Measurements from ENCODE around the gene MACROD1.
A peak's percentile ranks its signal among the peaks of the same experiment; 100 is the strongest.

GRCh38 chr11:64206457-64207255 is 40.7 kb upstream of the MACROD1 start, which contains the start of gene FERMT3:
- peak; percentile 45 for TF ChIP-seq POLR2A (IDR thresholded peaks at IDR 0.05; ENCODE audit: low read depth, low read length)
- TF ChIP-seq, protein P1, sequence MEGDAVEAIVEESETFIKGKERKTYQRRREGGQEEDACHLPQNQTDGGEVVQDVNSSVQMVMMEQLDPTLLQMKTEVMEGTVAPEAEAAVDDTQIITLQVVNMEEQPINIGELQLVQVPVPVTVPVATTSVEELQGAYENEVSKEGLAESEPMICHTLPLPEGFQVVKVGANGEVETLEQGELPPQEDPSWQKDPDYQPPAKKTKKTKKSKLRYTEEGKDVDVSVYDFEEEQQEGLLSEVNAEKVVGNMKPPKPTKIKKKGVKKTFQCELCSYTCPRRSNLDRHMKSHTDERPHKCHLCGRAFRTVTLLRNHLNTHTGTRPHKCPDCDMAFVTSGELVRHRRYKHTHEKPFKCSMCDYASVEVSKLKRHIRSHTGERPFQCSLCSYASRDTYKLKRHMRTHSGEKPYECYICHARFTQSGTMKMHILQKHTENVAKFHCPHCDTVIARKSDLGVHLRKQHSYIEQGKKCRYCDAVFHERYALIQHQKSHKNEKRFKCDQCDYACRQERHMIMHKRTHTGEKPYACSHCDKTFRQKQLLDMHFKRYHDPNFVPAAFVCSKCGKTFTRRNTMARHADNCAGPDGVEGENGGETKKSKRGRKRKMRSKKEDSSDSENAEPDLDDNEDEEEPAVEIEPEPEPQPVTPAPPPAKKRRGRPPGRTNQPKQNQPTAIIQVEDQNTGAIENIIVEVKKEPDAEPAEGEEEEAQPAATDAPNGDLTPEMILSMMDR (IDR thresholded peaks at IDR 0.05; ENCODE audit: extremely low read depth in 1 of 2, insufficient read depth in 1 of 2, low read depth in 1 of 2, low read length in 2 of 2) = no peak
- TF ChIP-seq POLR2AphosphoS5 (IDR thresholded peaks at IDR 0.05; ENCODE audit: insufficient read depth, low read depth, low read length) = peak; percentile 12
- TF ChIP-seq JUN (IDR thresholded peaks at IDR 0.05; ENCODE audit: borderline replicate concordance, insufficient read depth, insufficient read length, low read depth) = no peak
- no peak for TF ChIP-seq EZH2 (IDR thresholded peaks at IDR 0.05; ENCODE audit: borderline replicate concordance, low read depth, low read length, severe bottlenecking)

Measured in endothelial cell of umbilical vein (primary cell).